GM06990 (cell line): ENCODE measurements around the gene CIAPIN1.

ENCODE experiments used
- DNase-seq: peaks from one replicate; pipeline ENCODE4 v3.0.0-alpha.2; 2011; ENCODE audit not compliant: insufficient read length; ENCODE audit errors: extremely low read depth
- H3K27me3 ChIP-seq: replicated peaks from 2 replicates; pipeline ENCODE4 v1.6.0; 2011; ENCODE audit warnings: low read length; ENCODE audit not compliant: control insufficient read depth, insufficient read depth
- H3K36me3 ChIP-seq: 2 replicates; pipeline ENCODE4 v1.5.1; 2011; ENCODE audit warnings: low read length; ENCODE audit not compliant: control insufficient read depth, insufficient read depth
- H3K4me3 ChIP-seq: replicated peaks from 2 replicates; pipeline ENCODE4 v1.5.1; 2011; ENCODE audit warnings: low read depth, mild to moderate bottlenecking, control low read depth, low read length
- TF ChIP-seq, protein P1 (sequence below): IDR thresholded peaks from 2 replicates; pipeline ENCODE4 v1.5.1; 2011; ENCODE audit warnings: low read length, control low read depth, mild to moderate bottlenecking, inconsistent platforms; ENCODE audit not compliant: insufficient read depth, poor library complexity, severe bottlenecking

CIAPIN1 gene

DNA sequence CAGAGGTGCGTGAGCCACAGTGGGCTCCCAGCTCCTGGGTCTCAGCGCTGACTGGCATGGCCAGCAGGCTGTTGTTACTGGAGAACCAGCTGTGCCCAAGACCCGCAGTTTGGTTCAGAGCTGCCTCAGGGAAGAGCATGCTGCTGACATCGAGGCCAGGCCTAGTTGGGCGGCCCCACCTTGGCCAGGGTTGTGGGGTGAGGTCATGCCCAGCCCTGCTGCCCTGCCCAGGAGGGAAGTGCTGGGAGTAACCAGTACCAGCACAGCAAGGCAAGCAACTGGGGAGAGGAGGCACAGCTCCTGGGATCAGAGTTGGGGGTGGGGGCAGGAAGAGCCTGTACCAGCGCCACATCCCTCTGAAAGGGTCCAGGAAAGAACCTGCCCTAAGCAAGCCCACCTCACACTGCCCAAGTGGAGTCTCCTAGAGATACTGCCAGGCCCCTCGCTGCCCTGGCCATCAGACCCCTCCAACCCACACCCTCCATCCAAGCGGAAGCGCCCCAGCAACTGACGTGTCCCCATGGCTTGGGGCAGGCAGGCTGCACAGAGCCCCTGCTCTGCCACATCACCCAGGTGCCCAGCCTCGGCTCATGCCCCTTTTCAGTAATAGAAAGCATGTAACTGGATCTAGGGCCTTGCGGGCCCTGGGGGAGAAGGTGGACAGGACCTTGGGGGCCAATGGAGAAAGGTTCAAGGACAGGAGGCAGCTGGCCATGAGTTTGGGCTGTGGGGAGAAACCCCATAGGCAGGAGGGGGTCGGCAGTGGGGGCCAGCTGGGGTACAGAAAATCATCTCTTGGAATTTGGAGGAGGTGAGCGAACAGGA is 38.1 kb upstream of the CIAPIN1 start:
- no peak for DNase-seq
- TF ChIP-seq, protein P1, sequence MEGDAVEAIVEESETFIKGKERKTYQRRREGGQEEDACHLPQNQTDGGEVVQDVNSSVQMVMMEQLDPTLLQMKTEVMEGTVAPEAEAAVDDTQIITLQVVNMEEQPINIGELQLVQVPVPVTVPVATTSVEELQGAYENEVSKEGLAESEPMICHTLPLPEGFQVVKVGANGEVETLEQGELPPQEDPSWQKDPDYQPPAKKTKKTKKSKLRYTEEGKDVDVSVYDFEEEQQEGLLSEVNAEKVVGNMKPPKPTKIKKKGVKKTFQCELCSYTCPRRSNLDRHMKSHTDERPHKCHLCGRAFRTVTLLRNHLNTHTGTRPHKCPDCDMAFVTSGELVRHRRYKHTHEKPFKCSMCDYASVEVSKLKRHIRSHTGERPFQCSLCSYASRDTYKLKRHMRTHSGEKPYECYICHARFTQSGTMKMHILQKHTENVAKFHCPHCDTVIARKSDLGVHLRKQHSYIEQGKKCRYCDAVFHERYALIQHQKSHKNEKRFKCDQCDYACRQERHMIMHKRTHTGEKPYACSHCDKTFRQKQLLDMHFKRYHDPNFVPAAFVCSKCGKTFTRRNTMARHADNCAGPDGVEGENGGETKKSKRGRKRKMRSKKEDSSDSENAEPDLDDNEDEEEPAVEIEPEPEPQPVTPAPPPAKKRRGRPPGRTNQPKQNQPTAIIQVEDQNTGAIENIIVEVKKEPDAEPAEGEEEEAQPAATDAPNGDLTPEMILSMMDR = no peak
- peak overlapping the region; percentile 66 for H3K4me3 ChIP-seq

DNA sequence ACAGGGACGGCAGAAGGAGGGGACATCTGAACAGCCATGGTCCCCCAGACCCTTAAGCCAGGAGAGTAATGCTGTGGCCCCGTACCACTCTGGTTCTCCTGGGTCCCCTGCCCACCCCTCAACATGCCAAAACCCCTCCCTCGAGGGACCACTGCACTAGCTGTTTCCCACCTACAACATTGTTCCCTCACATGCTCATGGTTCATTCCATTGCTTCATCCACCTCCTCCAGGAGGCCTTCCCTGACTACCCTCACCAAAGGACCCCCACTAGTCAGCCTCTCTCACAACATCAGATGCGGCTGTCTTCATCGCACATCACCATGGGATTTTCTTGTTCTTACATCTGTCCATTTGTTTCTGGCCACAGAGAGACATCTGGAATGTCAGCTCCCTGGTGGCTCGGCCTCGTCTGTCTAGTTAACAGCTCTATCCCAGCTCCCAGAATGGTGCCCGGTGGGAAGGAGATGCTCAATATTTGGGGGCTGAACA is 37.4 kb upstream of the CIAPIN1 start:
- Histone ChIP-seq H3K27me3 (no peaks in the 10 kb centered on the region), H3K36me3 (no peaks in the 10 kb centered on the region), H3K4me3 (no peak overlapping the region)
- no peak for DNase-seq
- TF ChIP-seq, protein P1 = no peak

More for the DNA sequence above, 38.1 kb upstream of the CIAPIN1 start:
- Histone ChIP-seq H3K27me3 (no peaks in the 10 kb centered on the region), H3K36me3 (no peaks in the 10 kb centered on the region)

DNA sequence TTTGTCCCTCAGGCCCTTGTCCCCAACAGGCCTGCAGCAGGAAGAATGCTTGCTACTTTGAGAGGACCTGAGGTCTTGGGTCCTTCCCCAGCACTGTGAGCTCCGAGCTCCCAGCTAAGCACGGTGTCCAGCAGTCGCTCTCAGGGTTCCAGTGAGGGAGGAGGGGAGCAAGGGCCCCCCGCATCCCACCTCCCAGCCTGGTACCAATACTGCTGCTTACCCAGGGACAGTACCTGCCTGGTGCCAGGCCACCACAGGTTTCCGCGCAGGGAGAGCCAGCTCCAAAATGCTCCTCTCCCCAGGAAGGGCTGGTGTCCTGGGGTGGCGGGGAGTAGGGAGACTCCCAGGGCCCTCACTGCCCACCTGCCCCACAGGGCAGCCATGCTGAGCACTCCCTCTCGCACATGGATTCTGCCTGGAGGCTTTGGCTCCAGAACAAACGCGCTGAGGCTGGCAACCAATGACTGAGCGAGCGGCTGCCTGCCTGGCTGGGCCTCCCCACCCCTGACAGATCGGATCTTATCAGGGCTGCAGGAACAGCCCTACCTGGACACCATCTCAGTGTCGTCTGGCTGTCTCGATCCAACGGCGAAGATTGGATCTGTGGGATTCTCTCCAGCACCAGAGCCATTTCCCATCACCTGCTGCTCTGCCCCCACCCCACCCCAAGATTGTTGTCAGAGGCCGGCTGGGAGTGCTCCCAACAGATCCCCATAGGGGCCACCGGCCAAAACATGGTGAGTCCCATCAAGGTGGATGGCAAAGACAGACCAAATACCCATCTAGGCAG is 36.7 kb upstream of the CIAPIN1 start:
- H3K27me3 ChIP-seq = no peaks in the 10 kb centered on the region; the same call in 1 of the 2 replicates
- H3K4me3 ChIP-seq = no peak overlapping the region
- no peaks in the 10 kb centered on the region for H3K36me3 ChIP-seq
- TF ChIP-seq, protein P1 = no peak
- no peak for DNase-seq

DNA sequence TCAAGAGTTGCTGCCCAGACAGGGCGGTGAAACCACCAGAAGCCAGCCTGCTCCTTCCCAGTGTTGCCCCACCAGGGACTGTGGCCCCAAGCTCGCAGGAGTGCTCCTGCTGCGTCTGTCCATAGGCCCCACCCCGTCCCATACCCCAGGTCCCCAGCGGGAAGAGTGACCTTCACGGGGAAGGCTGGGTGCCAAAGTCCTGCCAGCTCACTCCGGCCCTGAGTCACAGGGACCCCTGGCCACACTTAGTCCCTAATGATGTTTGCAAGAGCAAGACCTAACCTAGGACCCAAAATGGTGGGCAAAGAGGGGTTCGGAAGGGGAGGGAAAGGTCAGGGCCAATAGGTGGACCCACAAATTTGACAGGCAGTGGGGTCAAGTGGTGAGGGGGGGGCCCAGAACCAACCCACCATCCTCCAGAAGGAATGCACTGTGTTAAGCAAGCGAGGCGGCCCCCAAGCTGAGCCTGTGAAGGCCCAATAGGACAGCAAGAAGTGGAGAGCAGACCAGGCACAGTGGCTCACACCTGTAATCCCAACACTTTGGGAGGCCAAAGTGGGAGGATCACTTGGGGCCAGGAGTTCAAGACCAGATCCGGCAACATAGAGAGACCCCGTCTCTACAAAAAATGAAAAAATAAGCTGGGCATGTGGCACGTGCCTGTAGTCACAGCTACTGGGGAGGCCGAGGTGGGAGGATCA is 35.8 kb upstream of the CIAPIN1 start:
- no peak for DNase-seq
- H3K27me3 ChIP-seq = no peaks in the 10 kb centered on the region; the same call in 1 of the 2 replicates
- TF ChIP-seq, protein P1 = no peak
- no peak overlapping the region for H3K4me3 ChIP-seq
- no peaks in the 10 kb centered on the region for H3K36me3 ChIP-seq

DNA sequence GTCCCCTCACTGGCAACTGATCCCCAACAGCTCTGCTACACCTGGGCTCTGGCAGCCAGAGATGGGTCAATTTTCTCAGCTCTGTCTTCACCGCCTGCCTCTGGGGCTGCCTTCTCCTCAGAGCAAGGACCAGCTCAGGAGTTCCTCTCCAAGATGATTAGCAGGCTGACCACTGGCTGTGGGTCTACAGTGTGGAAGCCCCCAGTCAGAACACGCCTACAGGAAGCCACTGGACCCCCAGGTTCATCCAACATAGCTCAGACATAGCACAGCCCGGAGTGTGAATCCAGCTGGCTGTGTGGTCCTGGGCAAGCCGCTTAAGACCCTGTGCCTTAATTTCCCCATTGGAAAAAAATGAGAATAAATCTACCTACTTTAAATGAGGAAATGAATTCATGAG is 34.2 kb upstream of the CIAPIN1 start:
- H3K4me3 ChIP-seq = no peak overlapping the region
- H3K27me3 ChIP-seq = no peaks in the 10 kb centered on the region; the same call in 1 of the 2 replicates
- no peaks in the 10 kb centered on the region for H3K36me3 ChIP-seq
- TF ChIP-seq, protein P1 = no peak
- no peak for DNase-seq
